ENCODE measurements around the gene MANSC1. TPM values are rescaled to one million over a fixed set of nuclear protein-coding genes. Genes with fewer than 3 reads are reported as not detected.

MANSC1 gene
- total RNA-seq, 1 experiment from 2014 or later, result 74.5 TPM

- Mint-ChIP-seq H3K27ac (ENCODE audit: unreplicated experiment) (no peak overlapping the region), H3K4me3 (ENCODE audit: low read depth, unreplicated experiment) (no peak overlapping the region), H3K9me3 (ENCODE audit: low read depth, unreplicated experiment) (no peaks in the 10 kb centered on the region), H3K4me1 (ENCODE audit: low read depth, unreplicated experiment) (no peaks in the 10 kb centered on the region), H3K36me3 (ENCODE audit: insufficient read depth, unreplicated experiment) (no peaks in the 10 kb centered on the region), H3K27me3 (ENCODE audit: unreplicated experiment) (no peaks in the 10 kb centered on the region)
- DNase-seq, result no peak
- CTCF ChIA-PET, result no interaction called here
- TF ChIP-seq CTCF (IDR thresholded peaks at IDR 0.05; ENCODE audit: unreplicated experiment), result no peak
- no TSS peak for BruUV-seq (replicated peaks)
- intact Hi-C loops (cut with micrococcal nuclease; ENCODE audit: unreplicated experiment), result no loop called here
Observed at GRCh38 chr12:12302976-12303375, 47.1 kb downstream of the MANSC1 start.

GRCh38 chr12:12301122-12301521 is 48.9 kb downstream of the MANSC1 start:
- CTCF ChIA-PET, result interaction anchor here (1.0 kb wide), 1 partner anchor 43 kb away, joined by 3 read pairs; no protein-coding TSS in a partner anchor
- Mint-ChIP-seq H3K9me3 (ENCODE audit: low read depth, unreplicated experiment) (no peaks in the 10 kb centered on the region), H3K4me3 (ENCODE audit: low read depth, unreplicated experiment) (no peak overlapping the region), H3K36me3 (ENCODE audit: insufficient read depth, unreplicated experiment) (no peaks in the 10 kb centered on the region), H3K27ac (ENCODE audit: unreplicated experiment) (no peak overlapping the region), H3K4me1 (ENCODE audit: low read depth, unreplicated experiment) (no peaks in the 10 kb centered on the region), H3K27me3 (ENCODE audit: unreplicated experiment) (no peaks in the 10 kb centered on the region)
- no peak for TF ChIP-seq CTCF (IDR thresholded peaks at IDR 0.05; ENCODE audit: unreplicated experiment)
- no TSS peak for BruUV-seq (replicated peaks)
- DNase-seq, result no peak
- intact Hi-C loops (cut with micrococcal nuclease; ENCODE audit: unreplicated experiment), result no loop called here

- DNase-seq, result no peak
- Mint-ChIP-seq H3K9me3 (ENCODE audit: low read depth, unreplicated experiment) (no peaks in the 10 kb centered on the region), H3K27me3 (ENCODE audit: unreplicated experiment) (no peaks in the 10 kb centered on the region), H3K36me3 (ENCODE audit: insufficient read depth, unreplicated experiment) (no peaks in the 10 kb centered on the region), H3K4me1 (ENCODE audit: low read depth, unreplicated experiment) (peaks cover 7% of the 10 kb centered on the region), H3K27ac (ENCODE audit: unreplicated experiment) (no peak overlapping the region), H3K4me3 (ENCODE audit: low read depth, unreplicated experiment) (no peak overlapping the region)
- no peak for TF ChIP-seq CTCF (IDR thresholded peaks at IDR 0.05; ENCODE audit: unreplicated experiment)
- intact Hi-C loops (cut with micrococcal nuclease; ENCODE audit: unreplicated experiment), result no loop called here
- BruUV-seq (replicated peaks), result no TSS peak
- CTCF ChIA-PET, result interaction anchor here (1.7 kb wide), 1 partner anchor 15 kb away, joined by 6 read pairs; no protein-coding TSS in a partner anchor
Observed at GRCh38 chr12:12297201-12297830, 52.7 kb downstream of the MANSC1 start.

GRCh38 chr12:12294215-12295005 is 55.6 kb downstream of the MANSC1 start:
- no peak overlapping the region for H3K4me3 Mint-ChIP-seq (ENCODE audit: low read depth, unreplicated experiment)
- intact Hi-C loops (cut with micrococcal nuclease; ENCODE audit: unreplicated experiment), result no loop called here
- H3K36me3 Mint-ChIP-seq (ENCODE audit: insufficient read depth, unreplicated experiment), result no peaks in the 10 kb centered on the region
- BruUV-seq (replicated peaks), result no TSS peak
- CTCF ChIA-PET, result no interaction called here
- no peaks in the 10 kb centered on the region for H3K27me3 Mint-ChIP-seq (ENCODE audit: unreplicated experiment)
- no peak for TF ChIP-seq CTCF (IDR thresholded peaks at IDR 0.05; ENCODE audit: unreplicated experiment)
- peaks cover 7% of the 10 kb centered on the region for H3K4me1 Mint-ChIP-seq (ENCODE audit: low read depth, unreplicated experiment)
- H3K27ac Mint-ChIP-seq (ENCODE audit: unreplicated experiment), result no peak overlapping the region
- no peak for DNase-seq
- no peaks in the 10 kb centered on the region for H3K9me3 Mint-ChIP-seq (ENCODE audit: low read depth, unreplicated experiment)
